ENCODE data around the gene RRAD.
"Not testable (repeated sequence)": the region's sequence is repeated elsewhere in the genome, so short reads cannot be mapped to it uniquely, and the experiment has no call there.

The RRAD gene

DNA sequence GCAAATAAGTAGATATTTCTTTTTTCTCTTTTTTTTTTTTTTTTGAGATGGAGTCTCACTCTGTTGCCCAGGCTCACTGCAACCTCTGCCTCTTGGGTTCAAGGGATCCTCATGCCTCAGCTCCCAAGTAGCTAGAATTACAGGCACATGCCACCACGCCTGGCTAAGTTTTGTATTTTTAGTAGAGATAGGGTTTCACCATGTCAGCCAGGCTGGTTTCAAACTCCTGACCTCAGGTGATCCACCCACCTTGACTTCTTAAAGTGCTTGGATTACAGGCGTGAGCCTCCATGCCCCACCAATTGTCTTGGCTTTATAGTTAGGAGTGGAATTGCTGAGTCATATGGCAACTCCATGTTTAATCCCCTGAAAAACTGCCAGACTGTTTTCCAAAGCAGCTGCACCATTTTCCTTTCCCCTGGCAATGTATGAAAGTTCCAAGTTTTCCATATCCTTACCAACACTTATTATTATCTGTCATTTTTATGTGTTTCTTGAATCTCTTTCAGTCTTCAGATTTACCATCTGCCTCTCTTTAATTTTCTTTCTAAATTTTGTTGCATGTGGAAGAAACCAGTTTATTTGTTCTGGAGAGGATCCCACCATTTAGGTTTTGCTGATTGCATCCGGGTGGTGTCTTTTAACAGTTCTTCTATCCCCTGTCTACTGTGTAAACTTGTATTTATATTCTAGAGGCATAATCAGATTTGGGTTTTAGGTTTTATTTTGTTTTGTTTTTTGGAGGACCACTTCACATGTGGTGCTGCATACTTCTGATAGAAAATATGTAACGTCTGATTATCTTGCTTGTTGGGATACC lies 25.8 kb upstream of the RRAD start:
- no peak for DNase-seq (ENCODE audit: low spot score)

GRCh38 chr16:66950437-66950836 lies 25.1 kb upstream of the RRAD start:
- DNase-seq (ENCODE audit: low spot score) = no peak

DNA sequence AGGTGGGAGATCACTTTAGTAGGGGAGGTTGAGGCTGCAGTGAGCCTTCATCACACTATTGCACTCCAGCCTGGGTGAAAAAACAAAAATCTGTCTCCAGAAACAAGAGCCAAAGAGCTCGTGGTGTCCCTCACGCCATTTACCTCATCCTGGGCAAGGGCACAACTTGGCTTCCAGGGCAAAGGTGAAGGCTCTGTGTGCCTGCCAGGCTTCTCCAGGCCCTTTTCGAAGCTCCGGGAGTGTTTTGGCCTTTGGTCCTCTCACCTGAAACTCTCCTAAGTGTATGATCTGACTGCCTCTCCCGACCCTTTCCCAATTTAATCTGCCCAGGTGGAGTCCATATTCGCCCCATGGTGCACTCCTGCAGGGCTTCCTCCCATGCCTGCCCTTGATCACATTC lies 24.1 kb upstream of the RRAD start:
- DNase-seq (ENCODE audit: low spot score) = no peak

- DNase-seq (ENCODE audit: low spot score) = no peak
Observed at GRCh38 chr16:66948837-66949225, 23.5 kb upstream of the RRAD start.

- no peak for DNase-seq (ENCODE audit: low spot score)
Observed at GRCh38 chr16:66948134-66948836, 22.9 kb upstream of the RRAD start.

DNA sequence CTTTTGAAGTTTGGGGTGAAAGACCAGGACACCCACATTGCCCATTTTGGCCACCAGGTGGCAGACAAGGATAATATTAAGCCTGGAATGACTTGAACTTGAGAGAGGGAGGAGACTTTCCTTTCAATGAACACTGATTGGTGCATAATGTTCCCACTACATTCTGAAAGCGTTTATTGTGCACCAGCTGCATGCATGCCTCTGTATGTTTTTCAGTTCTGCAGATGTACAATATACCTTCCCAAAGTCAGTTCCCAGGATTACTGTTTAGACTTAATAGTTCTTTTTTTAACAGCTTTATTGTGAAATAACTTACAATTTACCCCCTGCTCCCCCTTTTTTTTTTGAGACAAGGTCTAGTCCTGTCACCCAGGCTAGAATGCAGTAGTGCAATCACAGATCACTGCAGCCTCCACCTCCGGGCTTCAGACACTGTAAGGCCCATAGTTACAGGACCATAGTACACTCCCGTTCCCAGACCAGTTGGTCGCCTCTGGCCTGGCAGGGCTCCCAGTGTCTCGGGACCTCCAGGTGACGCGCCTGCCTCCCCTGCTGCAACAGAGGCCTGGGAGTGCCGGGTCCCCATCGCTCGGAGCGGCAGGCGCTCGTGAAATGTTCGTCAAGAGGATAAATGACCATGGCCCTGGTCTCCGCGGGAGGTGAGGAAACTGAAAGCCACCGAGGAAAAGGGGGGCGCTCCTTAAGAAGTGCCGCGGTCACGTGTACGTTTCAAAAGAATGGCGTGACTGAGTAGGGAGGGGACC lies 22.1 kb upstream of the RRAD start:
- DNase-seq (ENCODE audit: low spot score) = peak; percentile 94

DNA sequence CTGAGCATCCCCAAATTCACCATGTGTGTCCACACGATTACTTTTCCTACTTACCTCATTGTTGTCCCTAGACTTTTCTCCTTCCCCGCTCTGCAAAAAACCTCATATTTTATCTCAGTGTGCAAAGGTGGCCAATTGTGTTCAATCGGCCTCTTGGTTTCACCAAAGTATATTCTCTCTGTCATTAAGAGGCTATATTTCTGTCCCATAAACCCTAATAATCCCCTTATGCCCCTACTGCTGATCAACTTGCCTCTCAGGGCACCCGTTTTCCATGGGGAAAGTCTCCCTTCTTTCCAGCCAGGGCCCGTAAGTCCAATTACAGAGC lies 21.6 kb upstream of the RRAD start:
- DNase-seq (ENCODE audit: low spot score) = no peak

DNA sequence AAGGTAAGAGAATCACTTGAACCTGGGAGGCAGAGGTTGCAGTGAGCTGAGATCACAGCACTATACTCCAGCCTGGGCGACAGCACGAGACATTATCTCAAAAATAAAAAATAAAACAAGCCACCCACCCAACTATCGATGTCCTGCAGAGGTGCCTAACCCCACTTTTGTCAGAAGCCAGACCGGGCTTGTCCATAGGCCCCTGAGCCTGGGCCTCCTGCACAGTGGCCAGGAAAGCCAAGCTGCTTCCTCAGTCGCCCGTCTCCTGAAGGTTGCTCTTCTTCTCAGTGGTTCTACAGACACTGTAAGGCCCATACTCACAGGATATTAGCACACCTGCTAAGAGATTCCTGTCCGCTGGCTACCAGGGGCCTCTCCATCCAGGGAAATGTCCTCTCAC lies 21.2 kb upstream of the RRAD start:
- no peak for DNase-seq (ENCODE audit: low spot score)

- DNase-seq (ENCODE audit: low spot score) = no peak
Observed at GRCh38 chr16:66945939-66946338, 20.6 kb upstream of the RRAD start.

GRCh38 chr16:66944971-66945370 lies 19.6 kb upstream of the RRAD start:
- not testable (repeated sequence) for DNase-seq (ENCODE audit: low spot score)

GRCh38 chr16:66944054-66944441 lies 18.7 kb upstream of the RRAD start:
- no peak for DNase-seq (ENCODE audit: low spot score)

DNA sequence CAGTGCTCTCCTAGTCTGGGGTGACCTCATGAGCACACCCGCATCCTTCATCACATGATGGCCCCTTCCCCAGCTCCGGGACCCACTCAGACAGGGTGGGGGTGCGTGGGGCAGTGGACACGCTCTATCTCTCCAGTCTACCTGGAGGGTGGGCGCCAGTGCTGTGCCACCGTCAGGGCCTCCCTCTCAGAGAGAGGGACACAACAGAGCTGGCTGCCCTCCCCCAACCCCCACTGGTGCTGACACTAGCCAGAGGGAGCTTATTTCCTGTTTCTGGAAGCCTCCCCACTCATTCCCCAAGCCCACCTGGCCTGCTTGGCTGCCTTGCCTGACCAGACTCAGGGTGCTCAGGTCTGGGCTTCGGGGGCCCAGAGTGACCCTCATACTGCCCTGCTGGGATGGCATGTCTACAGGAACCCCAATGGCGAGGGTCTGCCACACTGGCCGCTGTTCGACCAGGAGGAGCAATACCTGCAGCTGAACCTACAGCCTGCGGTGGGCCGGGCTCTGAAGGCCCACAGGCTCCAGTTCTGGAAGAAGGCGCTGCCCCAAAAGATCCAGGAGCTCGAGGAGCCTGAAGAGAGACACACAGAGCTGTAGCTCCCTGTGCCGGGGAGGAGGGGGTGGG lies 18.2 kb upstream of the RRAD start:
- no peak for DNase-seq (ENCODE audit: low spot score)

GRCh38 chr16:66942981-66943380 lies 17.6 kb upstream of the RRAD start:
- no peak for DNase-seq (ENCODE audit: low spot score)

GRCh38 chr16:66940236-66940635 lies 14.9 kb upstream of the RRAD start:
- no peak for DNase-seq (ENCODE audit: low spot score)

- DNase-seq (ENCODE audit: low spot score) = no peak
Observed at GRCh38 chr16:66939366-66939765, 14.0 kb upstream of the RRAD start.

GRCh38 chr16:66937725-66938337 lies 12.5 kb upstream of the RRAD start:
- no peak for DNase-seq (ENCODE audit: low spot score)

GRCh38 chr16:66936889-66937554 lies 11.7 kb upstream of the RRAD start:
- DNase-seq (ENCODE audit: low spot score) = no peak

GRCh38 chr16:66936462-66936861 lies 11.1 kb upstream of the RRAD start:
- DNase-seq (ENCODE audit: low spot score) = no peak

GRCh38 chr16:66935314-66936011 lies 10.1 kb upstream of the RRAD start, which contains the start of gene CES2:
CES2 (plus strand) TSS chr16:66935516; CDS start chr16:66935636, 120 bp downstream.
- DNase-seq (ENCODE audit: low spot score) = no peak

DNA sequence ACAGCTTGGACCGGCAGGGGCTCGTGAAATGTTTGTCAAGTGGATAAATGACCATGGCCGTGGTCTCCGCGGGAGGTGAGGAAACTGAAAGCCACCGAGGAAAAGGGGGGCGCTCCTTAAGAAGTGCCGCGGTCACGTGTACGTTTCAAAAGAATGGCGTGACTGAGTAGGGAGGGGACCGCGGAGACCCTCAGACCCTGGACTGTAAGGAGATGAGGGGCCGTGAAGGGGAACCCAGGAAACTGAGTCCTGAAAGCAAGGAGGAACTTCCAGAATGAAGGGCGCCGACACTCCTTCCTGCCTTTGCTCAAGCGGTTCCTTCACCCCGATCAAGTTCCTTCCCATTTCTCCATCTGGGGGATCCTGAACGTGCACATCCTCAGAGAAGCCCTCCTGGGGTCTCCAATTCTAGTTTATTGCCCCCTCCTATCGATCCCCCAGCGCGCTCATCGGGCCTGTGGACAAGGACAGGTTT lies 9.5 kb upstream of the RRAD start:
- DNase-seq (ENCODE audit: low spot score) = not testable (repeated sequence)

Data from pons (tissue), 1 donor.